Stimulated activated CD8-positive, alpha-beta memory T cell treated with anti-CD3 and anti-CD28 coated beads, Interleukin-7, amount 100 ng/mL, for 4 hours (primary cell): ENCODE measurements around the gene SARS1.

ENCODE experiments used
- DNase-seq, 2 donors: peaks; one replicate each; pipeline ENCODE4 v3.0.0-alpha.2; 2020; ENCODE audit warnings: low read depth in 2 of 2

SARS1 gene

DNA sequence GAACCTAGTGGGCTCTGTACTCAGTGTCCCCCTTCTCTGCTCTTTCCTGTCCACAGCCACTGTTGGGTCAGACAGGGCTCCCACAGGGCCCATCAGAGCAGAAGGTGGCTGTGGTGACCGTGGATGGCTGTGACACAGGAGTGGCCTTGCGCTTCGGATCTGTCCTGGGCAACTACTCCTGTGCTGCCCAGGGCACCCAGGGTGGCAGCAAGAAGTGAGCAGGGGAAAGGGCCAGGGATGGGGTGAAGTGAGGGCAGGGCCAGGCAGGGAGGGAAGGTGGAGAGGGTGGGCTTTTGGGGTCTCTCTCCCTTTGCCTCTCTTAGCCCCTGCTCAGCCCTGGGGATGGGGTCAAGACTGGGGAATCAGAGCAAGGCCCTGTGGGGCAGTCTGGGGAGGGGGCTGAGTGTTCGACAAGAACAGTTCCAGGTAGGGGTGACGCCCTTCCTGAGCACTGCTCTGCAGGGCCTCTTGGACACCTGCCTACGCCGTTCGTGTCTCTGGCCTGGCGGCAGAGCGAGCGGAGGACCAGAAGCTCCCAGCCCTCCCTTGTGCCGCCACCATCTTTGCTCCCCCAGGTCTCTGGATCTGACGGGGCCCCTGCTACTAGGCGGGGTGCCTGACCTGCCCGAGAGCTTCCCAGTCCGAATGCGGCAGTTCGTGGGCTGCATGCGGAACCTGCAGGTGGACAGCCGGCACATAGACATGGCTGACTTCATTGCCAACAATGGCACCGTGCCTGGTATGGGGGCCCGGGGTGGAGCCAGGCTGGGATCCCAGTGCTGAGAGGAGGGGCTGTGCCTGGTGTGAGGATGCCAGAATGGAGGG is 48.7 kb downstream of the SARS1 start:
- DNase-seq, result no peak

DNA sequence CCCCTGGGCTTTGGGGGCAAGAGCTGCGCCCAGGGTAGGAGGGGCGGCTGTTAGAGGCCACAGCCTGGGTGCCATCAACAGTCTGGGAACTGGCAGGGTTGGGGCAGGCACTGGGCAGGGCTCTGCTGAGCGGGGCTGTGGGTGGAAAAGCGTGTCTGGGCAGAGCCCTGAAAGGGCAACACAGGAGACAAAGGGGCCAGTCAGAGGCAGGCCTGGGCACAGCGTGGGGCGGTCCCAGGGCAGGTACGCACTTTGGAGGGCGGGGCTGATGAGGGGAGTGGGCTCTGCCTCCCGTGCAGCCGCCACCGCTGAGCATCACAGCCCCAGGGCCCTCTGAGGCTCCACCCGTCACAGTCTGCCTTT is 49.5 kb downstream of the SARS1 start:
- DNase-seq, result no peak

- peak; percentile 37 to 49 for DNase-seq
Measured at GRCh38 chr1:109263597-109264378, 50.1 kb downstream of the SARS1 start.

GRCh38 chr1:109264379-109264755 is 50.6 kb downstream of the SARS1 start:
- no peak for DNase-seq

DNA sequence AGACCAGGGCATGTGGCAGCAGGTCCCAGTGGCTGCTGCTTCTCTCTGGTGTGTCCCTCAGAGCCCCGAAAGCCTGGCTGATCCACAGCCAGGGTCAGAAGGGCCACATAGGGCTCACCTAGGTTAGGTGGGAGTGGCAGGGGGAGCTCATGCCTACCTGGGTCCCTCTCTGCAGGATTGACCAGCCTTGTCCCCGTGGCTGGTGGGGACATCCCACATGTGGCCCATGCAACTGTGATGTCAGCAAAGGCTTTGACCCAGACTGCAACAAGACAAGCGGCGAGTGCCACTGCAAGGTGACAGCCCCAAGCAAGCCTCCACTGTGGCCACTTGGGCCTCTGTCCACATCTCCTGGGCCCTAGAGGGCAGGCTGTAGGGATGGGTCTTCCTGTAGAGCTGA is 51.3 kb downstream of the SARS1 start:
- no peak for DNase-seq

DNA sequence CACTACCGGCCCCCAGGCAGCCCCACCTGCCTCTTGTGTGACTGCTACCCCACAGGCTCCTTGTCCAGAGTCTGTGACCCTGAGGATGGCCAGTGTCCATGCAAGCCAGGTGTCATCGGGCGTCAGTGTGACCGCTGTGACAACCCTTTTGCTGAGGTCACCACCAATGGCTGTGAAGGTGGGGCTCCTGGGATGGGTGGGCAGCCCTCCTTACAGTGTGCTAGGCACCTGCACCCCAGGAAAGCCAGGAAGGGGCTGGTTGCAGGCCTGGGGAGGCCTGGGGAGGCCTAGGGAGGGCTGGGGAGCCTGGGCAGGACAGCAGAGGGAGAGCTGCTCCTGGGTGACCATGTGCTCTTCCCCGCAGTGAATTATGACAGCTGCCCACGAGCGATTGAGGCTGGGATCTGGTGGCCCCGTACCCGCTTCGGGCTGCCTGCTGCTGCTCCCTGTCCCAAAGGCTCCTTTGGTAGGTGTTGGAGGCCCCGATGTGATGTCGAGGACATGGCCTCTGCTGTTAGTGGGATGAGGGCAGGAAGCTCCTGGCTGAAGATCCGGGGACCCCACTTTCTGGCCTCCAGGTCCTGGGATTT is 52.1 kb downstream of the SARS1 start:
- DNase-seq, result no peak

DNA sequence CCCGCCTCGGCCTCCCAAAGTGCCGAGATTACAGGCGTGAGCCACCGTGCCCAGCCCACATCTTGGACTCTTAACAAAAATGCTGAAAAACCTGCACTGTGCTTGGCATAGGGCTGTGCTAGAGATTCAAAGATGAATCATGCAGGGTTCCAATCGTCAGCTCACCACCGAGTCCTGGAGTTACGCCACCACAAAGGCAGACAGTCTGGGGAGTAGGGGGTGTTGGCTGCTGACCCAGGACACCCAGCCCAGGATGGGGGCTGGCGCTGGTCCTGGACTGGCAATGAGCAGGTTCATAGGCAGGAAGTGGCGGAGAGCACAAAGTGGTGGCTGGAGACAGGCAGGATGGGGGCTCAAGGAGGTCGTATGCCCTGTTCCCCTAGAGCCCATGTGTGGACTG is 53.2 kb downstream of the SARS1 start:
- no peak for DNase-seq

GRCh38 chr1:109267743-109268300 is 54.1 kb downstream of the SARS1 start:
- DNase-seq, result no peak

DNA sequence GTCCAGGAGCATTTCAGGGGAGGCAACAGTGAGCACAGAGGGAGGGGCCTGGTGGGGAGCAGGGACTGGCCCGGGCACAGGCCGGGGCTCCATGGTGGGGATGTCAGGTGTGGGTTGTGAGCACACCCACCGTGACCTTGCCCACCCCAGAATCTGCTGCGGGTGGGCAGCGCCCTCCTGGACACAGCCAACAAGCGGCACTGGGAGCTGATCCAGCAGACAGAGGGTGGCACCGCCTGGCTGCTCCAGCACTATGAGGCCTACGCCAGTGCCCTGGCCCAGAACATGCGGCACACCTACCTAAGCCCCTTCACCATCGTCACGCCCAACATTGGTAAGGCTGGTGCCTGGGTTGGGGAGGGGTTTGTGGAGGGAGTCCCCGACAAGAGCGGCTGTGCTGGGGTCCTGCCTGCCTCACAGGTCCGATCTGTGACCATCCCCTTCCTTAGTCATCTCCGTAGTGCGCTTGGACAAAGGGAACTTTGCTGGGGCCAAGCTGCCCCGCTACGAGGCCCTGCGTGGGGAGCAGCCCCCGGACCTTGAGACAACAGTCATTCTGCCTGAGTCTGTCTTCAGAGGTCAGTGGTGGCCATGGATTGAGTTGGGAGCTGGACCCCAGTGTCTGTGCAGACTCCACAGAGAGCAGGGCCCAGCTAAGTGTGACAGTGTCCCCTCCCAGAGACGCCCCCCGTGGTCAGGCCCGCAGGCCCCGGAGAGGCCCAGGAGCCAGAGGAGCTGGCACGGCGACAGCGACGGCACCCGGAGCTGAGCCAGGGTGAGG is 54.9 kb downstream of the SARS1 start:
- DNase-seq, result no peak

DNA sequence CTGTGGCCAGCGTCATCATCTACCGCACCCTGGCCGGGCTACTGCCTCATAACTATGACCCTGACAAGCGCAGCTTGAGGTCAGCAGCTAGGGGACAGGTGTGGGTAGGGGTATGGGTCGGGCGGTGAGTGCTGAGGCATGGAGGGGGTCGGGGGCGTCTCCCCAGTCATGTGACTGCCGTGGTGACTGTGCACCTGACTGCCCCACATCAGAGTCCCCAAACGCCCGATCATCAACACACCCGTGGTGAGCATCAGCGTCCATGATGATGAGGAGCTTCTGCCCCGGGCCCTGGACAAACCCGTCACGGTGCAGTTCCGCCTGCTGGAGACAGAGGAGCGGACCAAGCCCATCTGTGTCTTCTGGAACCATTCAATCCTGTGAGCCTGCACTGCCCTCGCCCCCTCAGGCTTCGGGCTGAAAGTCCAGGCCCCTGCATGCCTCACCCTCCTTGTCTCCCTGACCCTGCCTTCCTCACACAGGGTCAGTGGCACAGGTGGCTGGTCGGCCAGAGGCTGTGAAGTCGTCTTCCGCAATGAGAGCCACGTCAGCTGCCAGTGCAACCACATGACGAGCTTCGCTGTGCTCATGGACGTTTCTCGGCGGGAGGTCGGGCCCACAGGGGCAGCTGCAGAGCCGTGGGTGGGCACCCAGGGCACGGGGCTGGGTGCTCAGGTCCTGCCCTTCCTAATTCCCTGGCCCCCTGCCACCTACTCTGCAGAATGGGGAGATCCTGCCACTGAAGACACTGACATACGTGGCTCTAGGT is 55.7 kb downstream of the SARS1 start:
- no peak for DNase-seq

DNA sequence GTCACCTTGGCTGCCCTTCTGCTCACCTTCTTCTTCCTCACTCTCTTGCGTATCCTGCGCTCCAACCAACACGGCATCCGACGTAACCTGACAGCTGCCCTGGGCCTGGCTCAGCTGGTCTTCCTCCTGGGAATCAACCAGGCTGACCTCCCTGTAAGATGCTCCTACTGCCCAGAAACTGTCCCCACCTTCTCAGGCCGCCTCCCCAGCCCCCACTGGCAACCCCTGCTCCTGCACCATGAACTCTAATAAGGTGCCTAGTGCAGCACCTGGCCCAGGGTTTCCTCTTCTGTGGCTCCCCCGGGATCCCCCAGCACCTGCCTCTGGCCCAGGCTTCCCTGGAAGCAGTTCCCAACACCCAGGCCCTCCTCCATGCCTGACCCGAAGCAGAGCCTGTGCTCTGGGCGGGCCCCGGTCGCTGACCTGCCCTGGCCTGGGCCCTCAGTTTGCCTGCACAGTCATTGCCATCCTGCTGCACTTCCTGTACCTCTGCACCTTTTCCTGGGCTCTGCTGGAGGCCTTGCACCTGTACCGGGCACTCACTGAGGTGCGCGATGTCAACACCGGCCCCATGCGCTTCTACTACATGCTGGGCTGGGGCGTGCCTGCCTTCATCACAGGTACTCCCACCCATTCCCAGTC is 56.4 kb downstream of the SARS1 start:
- DNase-seq, result no peak

DNA sequence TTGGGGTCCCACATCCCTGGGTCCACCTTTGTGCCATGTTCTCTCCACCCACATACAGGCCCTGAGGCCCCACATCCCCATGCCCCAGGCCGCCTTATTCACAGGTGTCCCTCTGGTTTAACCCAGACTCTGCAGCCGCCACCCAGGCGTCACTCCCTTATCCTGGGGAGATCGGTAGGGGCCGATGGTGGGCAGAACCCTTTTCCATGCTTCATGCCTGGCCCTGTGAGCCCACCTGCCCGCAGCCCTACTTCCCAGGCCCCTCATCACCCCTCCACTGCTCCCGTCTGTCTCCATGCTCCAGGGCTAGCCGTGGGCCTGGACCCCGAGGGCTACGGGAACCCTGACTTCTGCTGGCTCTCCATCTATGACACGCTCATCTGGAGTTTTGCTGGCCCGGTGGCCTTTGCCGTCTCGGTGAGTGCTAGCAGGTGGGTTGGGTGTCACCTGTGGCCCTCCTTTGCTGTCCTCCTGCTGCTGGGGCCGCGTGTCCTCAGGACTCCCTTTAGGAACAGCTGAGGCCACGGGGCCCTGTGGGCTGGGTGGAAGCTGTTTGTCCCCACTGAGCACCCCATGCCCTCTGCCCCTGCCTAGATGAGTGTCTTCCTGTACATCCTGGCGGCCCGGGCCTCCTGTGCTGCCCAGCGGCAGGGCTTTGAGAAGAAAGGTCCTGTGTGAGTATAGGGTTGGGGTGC is 57.1 kb downstream of the SARS1 start:
- no peak for DNase-seq

DNA sequence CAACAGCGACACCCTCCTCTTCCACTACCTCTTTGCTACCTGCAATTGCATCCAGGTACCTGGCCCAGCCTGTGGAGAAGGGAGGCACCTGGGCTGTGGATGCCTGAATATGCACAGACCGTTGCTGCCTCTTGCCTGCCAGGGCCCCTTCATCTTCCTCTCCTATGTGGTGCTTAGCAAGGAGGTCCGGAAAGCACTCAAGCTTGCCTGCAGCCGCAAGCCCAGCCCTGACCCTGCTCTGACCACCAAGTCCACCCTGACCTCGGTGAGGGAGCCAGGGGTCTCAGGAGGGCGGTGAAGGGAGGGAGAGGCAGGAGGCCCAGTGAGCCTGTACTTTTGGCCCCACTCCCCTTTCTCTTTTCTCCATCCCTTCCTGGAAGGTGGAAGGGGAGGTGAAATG is 57.7 kb downstream of the SARS1 start:
- DNase-seq, result no peak

DNA sequence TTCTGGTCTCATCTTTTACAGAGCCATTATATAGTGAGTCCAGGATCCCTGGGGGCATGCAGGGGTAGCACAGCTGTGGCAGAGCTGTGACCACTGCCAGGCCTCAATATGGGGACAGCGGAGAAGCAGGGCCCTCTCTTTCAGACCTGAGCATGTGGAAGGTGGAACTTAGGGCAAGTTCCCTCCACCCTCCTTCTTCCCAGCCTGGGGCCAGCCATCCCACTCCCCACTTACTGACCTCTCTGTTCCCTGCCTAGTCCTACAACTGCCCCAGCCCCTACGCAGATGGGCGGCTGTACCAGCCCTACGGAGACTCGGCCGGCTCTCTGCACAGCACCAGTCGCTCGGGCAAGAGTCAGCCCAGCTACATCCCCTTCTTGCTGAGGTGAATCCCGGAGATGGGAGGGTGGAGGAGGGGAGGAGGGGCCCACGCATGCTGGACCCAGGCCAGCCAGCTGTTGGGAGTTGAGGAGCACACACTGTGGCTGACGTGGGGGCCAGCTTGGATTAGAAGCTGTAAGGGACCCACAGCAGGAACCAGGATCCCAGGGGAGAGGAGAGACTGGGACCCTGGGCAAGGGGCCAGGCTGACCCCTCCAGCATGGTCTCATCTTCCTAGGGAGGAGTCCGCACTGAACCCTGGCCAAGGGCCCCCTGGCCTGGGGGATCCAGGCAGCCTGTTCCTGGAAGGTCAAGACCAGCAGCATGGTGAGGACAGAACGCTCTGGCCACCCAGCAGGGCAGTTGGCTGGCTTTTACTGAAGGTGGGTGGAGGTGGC is 58.5 kb downstream of the SARS1 start:
- DNase-seq, result no peak

- DNase-seq, result no peak
Measured at GRCh38 chr1:109272831-109273547, 59.3 kb downstream of the SARS1 start.

GRCh38 chr1:109273570-109274288 is 60.0 kb downstream of the SARS1 start:
- no peak for DNase-seq

DNA sequence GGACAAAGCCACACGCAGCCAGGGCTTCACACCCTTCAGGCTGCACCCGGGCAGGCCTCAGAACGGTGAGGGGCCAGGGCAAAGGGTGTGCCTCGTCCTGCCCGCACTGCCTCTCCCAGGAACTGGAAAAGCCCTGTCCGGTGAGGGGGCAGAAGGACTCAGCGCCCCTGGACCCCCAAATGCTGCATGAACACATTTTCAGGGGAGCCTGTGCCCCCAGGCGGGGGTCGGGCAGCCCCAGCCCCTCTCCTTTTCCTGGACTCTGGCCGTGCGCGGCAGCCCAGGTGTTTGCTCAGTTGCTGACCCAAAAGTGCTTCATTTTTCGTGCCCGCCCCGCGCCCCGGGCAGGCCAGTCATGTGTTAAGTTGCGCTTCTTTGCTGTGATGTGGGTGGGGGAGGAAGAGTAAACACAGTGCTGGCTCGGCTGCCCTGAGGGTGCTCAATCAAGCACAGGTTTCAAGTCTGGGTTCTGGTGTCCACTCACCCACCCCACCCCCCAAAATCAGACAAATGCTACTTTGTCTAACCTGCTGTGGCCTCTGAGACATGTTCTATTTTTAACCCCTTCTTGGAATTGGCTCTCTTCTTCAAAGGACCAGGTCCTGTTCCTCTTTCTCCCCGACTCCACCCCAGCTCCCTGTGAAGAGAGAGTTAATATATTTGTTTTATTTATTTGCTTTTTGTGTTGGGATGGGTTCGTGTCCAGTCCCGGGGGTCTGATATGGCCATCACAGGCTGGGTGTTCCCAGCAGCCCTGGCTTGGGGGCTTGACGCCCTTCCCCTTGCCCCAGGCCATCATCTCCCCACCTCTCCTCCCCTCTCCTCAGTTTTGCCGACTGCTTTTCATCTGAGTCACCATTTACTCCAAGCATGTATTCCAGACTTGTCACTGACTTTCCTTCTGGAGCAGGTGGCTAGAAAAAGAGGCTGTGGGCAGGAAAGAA is 61.1 kb downstream of the SARS1 start:
- no peak for DNase-seq
